NCI-H524 treated with DMSO at 0.1 percent for 48 hours (cell line): ENCODE measurements around the gene YEATS4.

Experiments used
- DNase-seq: peaks from one replicate; lab custom pipeline; 2025; lab: John Stamatoyannopoulos, UW

YEATS4 gene

DNA sequence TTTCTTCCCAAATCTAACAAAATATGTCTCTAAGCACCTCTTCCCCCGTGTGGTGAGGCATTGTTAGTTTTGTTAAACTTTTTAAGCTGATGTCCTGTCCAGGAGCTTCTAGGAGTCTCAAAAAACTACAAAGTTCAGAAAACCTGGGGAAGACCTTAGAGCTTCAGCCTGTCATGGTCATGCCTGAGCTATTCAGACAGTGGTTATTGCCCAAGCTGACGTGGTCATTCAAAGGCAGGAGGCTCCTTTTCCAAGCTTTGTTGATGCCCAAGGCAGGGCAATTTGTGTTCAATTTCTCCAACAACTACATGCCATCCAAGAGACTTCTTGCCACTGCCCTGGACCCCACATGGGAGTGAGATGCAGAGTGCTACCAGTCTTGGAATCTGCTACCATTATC lies 17.1 kb upstream of the YEATS4 start:
- no peak for DNase-seq

DNA sequence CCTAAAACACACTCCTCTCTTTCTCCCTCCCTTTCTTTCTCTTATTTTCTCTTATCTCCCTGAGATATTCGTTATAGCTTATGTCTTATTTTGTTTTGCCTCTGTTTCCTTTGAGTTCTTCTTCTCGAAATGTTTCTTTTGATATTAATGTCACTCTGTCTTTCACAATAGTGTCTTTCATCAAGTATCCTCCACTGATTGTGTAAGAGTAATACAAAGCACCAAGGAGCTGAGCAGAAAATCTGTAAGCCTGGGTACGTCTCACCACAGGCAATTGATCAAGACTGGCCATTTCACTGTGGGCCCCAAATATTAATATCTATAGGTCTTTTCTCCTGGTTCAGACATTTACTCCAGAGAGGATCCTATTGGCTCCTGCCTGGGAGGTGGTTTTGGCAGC lies 16.2 kb upstream of the YEATS4 start:
- no peak for DNase-seq

DNA sequence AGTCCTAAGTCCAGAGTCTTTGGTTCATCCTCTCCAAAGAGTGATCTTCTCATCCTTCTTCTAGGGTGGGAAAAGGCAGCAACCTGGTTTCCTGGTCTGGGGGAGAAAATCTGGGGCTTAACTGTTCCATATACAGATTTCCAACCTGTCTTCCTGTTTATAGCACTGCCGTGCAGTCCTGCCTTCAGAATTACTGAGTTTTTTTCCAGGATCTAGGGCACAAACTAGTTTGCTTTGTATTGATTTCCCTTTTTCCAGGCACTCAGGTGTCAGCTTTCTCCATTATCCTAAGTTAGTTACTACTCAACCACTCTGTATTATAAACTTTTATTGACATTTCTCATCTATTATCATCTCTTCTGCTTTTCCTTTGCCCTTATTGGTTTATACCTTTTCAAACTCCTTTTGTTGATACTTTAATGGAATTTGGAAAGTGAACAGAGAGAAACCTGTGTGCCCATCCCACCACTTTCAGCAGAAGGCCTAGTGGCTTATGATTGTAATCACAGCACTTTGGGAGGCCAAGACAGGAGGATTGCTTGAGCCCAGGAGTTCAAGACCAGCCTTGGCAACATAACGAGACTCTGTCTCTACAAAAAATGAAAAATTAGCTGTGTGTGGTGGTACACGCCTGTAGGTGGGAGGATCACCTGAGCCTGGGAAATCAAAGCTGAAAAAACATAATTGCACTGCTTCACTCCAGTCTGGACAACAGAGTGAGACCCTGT lies 15.5 kb upstream of the YEATS4 start:
- DNase-seq: no peak

DNA sequence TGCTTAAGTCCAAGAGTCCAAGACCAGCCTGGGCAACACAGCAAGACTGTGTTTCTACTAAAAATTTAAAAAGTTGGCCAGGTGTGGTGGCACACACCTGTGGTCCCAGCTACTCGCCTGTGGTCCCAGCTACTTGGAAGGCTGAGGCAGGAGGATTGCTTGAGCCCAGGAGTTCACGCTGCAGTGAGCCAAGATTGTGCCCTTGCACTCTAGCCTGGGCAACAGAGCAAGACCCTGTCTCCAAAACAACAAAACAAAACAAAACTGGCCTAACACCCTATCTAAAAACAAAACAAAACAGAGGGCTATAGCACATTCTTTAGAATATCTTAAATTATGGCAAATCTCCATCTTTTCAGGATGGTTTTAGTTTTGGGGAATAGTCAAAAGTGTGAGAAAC lies 14.5 kb upstream of the YEATS4 start:
- DNase-seq: no peak

DNA sequence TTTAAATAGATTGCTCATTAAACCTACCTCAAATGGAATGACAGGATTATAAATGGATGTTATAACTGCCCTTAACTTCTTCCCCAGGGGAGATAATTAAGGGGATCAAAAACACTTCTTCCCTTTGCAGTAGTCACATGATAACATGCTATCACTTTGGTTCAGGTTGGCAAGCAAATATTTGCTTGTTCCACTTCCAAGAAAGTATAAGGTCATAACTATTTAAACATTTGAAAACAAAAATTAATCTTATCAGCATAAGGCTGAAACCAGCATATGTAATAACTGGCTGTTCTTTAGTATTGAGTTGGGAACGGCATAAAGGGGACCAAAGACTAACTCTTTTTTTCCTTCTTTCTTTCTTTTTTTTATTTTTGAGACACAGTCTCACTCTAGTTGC lies 13.8 kb upstream of the YEATS4 start:
- DNase-seq: no peak

DNA sequence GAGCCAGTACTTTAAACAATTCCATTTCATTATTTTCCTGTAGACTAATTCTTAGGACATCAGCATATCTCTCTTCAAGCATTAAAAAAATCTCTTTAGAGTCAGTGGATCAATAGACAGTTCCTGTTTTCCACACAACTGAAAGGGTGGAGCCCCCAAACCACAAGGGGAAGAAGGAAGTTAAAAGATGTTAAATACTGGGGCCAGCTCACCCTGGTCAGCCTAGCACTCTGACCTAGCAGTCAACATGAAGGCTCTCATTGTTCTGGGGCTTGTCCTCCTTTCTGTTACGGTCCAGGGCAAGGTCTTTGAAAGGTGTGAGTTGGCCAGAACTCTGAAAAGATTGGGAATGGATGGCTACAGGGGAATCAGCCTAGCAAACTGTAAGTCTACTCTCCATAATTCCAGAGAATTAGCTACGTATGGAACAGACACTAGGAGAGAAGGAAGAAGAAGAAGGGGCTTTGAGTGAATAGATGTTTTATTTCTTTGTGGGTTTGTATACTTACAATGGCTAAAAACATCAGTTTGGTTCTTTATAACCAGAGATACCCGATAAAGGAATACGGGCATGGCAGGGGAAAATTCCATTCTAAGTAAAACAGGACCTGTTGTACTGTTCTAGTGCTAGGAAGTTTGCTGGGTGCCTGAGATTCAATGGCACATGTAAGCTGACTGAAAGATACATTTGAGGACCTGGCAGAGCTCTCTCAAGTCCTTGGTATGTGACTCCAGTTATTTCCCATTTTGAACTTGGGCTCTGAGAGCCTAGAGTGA lies 11.2 kb upstream of the YEATS4 start, which contains the start of gene LYZ:
TSS of gene LYZ (plus strand) at position 220 of the 777 bp plus-strand sequence. CDS start at position 248, 28 bp downstream.
- DNase-seq: no peak

DNA sequence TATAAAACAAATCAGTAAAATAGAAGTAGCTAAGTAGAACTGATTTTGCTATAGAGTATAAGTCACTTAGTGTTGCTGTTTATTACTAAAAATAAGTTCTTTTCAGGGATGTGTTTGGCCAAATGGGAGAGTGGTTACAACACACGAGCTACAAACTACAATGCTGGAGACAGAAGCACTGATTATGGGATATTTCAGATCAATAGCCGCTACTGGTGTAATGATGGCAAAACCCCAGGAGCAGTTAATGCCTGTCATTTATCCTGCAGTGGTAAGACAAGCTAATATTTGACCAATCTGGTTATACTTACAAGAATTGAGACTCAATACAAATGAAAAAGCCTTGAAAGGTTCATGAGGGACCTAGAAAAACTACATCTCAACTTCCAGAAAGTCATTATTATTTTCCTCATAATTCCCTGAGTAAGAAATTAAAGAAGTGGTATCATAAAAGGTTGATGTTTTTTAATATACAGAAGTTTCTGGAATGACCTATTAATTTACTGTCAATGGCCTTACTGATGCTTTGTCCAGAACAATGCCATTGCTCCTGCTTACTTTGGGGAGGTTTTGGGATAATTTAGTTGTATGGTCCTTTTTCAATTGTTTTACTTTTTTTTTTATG lies 9.4 kb upstream of the YEATS4 start:
- DNase-seq: no peak

DNA sequence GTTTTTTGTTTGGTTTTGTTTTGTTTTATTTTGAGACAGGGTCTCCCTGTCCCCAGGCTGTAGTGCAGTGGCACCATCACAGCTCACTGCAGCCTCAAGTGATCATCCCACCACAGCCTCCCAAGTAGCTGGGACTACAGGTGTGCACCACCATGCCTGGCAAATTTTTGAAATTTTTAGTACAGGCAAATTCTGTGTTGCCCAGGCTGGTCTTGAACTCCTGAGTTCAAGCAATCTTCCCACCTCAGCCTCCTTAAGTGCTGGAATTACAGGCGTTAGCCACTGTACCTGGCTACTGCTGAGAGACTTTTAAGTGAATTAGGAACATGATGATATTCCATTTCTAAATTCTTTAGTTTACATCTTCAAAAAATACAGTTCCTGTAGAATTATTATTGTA lies 8.8 kb upstream of the YEATS4 start:
- DNase-seq: no peak

DNA sequence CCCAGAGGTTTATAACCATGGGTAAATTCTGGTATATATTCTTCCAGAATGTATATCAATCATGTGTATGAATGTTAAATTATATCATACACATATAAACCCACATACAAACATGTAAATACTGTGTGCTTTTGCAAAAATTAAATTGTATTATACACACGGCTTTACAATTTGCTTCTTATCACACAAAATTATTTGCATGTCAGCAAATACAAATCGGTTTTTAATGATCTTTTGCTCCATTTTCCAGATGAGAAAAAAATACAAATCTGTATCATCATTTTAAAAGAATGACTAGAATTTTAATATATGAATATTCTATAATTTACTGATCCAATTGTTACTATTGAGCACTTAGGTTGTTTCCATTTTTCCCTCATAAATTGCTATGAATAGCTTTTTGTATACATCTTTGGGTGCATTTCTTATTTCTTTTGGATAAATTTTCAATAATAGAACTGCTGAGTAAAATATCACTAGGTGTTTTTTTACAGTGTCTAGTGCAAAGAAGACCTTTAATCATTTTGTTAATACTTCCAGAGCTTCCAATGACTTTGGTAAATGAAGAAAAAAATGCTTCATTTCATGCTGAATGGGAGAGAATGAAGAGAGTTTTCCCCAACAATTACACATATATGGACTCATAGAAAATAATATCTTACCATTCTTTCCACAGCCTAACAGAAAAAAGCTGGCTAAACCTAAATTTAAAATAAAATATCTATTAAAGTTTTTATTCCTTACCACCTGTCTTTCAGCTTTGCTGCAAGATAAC lies 7.9 kb upstream of the YEATS4 start:
- DNase-seq: no peak

DNA sequence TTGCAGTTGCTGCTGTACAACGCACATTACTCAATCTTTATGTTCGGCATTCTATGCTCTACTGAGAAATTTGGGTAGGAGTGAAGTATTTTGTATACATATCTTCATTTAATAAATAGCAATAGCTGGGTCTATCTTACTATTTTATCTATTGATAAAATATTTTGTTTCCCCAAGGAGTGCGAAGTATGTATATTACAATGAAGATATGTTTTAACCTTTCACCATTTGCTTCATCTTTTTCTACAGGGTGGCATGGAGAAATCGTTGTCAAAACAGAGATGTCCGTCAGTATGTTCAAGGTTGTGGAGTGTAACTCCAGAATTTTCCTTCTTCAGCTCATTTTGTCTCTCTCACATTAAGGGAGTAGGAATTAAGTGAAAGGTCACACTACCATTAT lies 6.6 kb upstream of the YEATS4 start:
- no peak for DNase-seq

DNA sequence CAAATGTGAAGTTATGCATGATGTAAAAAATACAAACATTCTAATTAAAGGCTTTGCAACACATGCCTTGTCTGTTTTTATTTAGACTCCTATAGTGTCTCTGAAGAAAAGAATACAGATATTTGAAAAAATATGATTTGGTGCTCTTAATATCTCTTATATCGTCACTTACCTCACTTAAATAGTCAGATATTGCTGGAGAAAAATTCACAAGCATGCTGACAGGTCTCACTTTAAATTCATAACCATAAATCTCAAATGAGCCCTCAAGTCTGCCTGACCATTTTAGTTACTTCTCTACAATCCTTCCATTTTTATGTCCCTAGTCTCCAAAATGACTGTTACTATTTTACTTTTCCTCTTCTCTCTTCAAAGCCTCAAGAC lies 5.4 kb upstream of the YEATS4 start:
- DNase-seq: no peak

DNA sequence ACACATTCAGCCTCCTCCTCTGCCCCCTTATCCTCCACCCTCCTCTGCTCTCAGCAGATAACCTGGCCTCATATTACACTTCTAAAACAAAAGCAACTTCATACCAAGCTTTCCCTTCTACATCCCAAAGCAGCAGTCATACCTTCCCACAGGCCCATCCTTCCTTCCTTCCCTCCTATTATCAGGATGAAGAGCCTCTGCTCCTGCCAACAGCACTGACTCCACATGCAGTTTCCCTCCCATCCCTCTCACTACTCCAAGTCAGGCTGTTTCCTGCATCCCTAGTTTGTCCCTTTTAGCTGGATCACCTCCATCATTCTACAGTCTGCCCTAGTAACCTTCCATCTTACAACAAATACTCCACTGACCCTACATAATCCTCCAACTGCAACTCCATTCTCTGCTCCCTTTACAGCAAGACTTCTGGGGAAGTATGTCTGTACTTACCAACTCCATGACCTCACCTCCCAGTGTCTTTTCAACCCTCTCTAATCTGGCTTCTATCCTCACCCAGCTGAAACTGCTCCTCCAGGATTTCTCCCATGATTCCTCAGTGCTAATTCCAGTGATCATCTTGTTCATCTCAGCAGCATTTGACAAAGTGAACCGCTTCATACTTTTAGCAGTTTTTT lies 4.9 kb upstream of the YEATS4 start:
- DNase-seq: no peak

DNA sequence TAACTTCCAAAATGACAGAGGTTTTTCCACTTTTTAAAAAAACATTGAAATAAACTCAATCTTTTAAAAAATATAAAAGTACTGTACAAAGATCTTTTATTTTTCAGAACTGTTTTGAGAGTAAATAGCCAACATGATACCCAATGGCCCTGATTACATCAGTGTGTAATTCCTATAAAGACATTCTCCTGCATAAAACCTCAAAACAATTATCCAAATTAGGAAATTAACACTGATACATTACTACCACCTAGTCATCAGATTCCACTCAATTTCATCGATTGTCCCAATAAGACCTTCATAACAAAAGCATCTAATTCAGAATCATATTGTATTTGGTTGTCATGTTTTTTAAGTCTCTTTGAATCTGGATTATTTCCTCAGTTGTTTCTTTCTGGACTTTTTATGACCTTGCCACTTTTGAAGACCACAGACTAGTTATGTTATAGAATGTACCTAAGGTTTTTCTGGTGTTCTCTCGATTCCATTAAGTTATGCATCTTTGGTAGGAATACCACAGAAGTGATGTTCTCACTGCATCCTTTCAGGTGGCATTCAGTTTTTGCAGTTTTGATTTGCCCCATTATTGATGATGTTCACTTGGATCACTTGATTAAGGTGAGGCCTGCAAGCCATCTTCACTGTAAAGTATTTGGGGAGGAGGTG lies 4.0 kb upstream of the YEATS4 start:
- no peak for DNase-seq

DNA sequence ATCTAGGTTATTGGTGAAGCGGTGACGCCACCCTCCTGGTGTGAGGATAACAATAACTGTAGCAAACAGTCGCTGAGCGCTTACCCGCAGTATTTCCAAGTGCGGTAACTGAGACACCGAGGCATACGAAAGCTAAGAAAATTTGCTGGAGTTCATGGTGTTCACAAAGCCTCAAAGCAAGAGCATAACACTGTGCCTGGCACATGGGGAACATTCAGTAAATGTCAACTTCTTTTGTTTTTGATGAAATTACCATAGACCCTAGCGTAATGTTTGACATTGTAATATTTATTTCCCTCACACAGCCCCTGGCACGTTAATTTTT lies 767 bp downstream of the YEATS4 start:
- no peak for DNase-seq

DNA sequence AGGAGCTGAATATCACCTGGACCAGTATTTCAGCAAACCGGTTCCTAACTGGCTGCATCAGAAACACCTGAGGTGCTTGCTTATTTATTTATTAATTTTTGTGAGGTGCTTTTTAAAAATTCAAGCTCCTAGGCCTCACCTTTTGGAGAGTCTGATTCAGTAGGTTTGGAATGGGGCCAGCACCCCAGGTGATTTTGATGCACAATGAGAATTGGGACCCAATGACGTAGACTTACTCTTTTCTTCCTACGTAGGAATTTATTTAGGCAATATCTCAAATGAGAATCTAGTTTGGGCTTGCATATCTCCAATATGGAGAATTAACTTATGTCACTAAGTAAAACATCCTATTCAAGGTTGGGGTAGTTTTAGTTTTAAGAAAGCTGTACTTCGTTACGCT lies 7.3 kb downstream of the YEATS4 start:
- DNase-seq: no peak

DNA sequence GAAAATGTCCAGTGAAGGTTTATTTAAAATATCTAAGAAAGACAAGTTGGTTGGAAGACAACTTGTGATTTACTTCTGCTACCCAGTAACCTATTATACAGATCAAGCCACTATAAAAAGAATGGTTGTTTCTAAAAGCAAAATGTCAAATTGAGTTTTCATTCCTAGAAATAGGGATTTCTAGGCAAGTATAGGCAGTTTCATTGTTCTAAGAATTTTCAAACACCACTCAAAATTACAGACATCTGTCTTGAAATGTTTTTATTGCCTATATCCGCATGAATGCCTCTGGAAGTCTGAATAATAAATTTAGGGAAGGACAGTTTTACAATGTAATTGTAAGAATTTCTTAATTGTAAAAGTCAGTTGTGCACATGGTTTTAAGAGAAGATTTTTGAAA lies 8.6 kb downstream of the YEATS4 start:
- no peak for DNase-seq

DNA sequence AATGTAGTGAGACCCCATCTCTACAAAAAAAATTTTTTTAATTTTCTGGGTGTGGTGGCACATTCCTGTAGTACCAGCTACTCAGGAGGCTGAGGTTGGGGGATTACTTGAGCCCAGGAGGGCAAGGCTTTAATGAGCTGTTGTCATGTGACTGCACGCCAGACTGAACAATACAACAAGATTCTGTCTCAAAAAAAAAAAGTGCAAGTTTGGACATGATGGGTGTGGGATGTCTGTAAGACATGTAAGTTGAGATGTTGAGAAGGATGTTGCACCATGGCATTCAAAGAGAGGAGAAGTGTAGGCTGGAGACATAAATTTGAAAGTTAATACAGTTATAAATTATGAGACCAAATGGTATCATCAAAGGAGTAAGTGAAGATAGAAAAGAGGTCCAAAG lies 23.5 kb downstream of the YEATS4 start:
- no peak for DNase-seq

DNA sequence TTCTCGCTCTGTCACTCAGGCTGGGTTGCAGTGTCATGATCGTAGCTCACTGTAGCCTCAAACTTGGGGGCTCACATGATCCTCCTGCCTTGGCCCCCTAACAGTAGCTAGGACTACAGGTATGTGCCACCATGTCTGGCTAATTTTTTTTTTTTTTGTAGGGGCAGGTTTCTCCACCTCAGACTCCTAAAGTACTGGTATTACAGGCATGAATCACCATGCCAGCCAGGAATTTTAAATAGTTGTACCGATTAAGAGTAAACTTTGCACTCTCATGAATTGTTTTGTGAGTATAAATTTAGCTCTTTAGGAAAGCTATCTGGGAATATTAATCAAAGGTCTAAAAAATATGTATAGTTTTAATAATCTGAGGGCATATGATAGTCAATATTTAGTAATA lies 25.5 kb downstream of the YEATS4 start:
- DNase-seq: no peak

DNA sequence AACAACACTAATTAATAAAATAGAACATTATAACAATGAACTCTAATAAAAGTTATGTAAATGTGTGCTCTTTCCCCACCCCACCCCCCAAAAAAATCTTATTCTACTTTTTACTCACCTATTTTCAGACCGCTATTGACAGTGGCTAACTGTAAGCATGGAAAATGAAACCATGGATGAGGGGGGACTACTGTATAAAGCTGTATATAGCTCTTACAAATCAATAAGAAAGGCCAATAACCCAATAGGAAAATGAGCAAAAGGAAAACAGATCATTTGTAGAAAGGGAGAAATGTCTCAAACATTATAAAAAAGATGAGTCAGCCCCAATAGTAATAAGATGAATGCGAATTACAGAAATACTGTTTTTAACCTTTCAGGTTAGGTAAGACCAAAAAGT lies 27.4 kb downstream of the YEATS4 start:
- no peak for DNase-seq

DNA sequence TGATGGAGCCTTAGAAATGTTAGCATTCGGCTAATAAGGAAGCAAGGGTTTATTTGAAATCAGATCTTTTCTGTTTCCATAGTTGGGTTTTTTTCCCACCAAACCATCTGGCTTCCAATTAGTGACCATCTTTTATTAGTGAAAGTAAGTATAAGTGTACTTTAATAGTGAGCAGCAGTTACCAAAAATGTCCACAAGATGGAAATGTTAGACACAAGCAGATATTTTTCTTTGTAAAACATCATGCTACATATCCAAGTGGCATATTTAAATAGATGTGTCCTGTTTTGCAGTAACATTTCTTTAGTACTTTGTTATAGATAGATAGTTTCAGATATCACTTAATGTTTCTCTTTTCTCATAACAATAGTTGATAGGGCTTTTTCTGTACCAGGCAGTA lies 28.8 kb downstream of the YEATS4 start:
- peak; percentile 78 for DNase-seq

DNA sequence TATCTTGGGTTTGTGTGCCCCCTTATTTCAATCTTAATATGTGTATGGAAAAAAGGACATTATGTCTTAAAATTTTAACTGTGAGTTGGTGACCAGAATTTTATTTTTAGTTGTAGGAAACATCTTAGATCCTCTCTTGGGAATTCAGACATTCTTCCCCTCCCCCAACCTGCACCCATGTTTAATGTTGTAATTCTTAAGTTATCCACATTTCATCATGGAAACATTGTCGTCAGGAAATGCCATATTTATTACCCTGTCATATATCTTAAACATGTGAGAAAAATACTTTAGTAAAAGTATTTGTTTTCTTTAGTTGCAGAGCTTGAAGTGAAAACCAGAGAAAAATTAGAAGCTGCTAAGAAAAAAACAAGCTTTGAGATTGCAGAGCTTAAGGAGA lies 30.3 kb downstream of the YEATS4 start:
- no peak for DNase-seq
